Measurements from ENCODE around the gene SNIP1. TPM values are rescaled to one million over a fixed set of nuclear protein-coding genes. Genes with fewer than 3 reads are reported as not detected.
A peak's percentile ranks its signal among the peaks of the same experiment; 100 is the strongest.

SNIP1 gene
- total and polyA plus RNA-seq, 2 of the 8 experiments (the other 6 are each of a cell fraction or from before 2014, with no cell fraction given) = 3.7 to 15.7 TPM

- no peak overlapping the region for H2BK12ac ChIP-seq (ENCODE audit: low read depth, low read length)
- FAIRE-seq (no peak), DNase-seq (ENCODE audit: low read depth in 1 of 2, low spot score in 2 of 2) (no peak)
- no peak overlapping the region for H3K27ac ChIP-seq (ENCODE audit: low read depth, low read length)
- H3K23me2 ChIP-seq (ENCODE audit: low read depth, low read length) = no peaks in the 10 kb centered on the region
- peak overlapping the region; percentile 58 to 79 for H3K4me2 ChIP-seq (ENCODE audit: insufficient read depth in 1 of 2, low read depth in 2 of 2, low read length in 2 of 2)
- CTCF ChIA-PET (ENCODE audit: partially characterized antibody) = interaction anchor here (1.0 to 1.4 kb wide), 4 partner anchors 26 to 169 kb away, joined by 3 to 6 read pairs (median 4); partner anchors contain the start of gene EPHA10
- H2BK20ac ChIP-seq (ENCODE audit: low read length) = no peak overlapping the region
- H2BK15ac ChIP-seq (ENCODE audit: low read length) = no peak overlapping the region
- peaks cover 22 to 38% of the 10 kb centered on the region in 2 experiments for H3K79me2 ChIP-seq (ENCODE audit: control insufficient read depth in 1 of 2, insufficient read depth in 2 of 2, low read length in 2 of 2)
- H3K18ac ChIP-seq (ENCODE audit: extremely low read depth, low read length) = no peak overlapping the region
- no peak overlapping the region for H4K8ac ChIP-seq (ENCODE audit: extremely low read depth, insufficient read depth, low read length)
- H2AK5ac ChIP-seq (ENCODE audit: low read depth, low read length) = no peak overlapping the region
- H3K79me1 ChIP-seq (ENCODE audit: low read depth, low read length) = peaks cover 12% of the 10 kb centered on the region
- H4K5ac ChIP-seq (ENCODE audit: insufficient read length, low read depth, low read length) = no peak overlapping the region
- H2BK5ac ChIP-seq (ENCODE audit: low read depth, low read length) = no peak overlapping the region
- WGBS, 2 experiments (ENCODE audit: extremely low coverage in 1 of 2, insufficient coverage in 1 of 2, insufficient read length in 1 of 2, insufficient replicate concordance in 2 of 2, low coverage in 1 of 2, low lambda C conversion rate in 2 of 2, missing lambda C conversion rate in 1 of 2) = 11% methylated on average over 2 of the region's 3 CpGs; no CpG with 5 or more reads in 1 of the 2 experiments
- no peaks in the 10 kb centered on the region; a peak in 1 of 7 replicates for H3K4me1 ChIP-seq (replicated peaks in 1 of 4; ENCODE audit: control insufficient read depth in 3 of 4, insufficient read depth in 4 of 4, low read length in 3 of 4)
- H3K23ac ChIP-seq (ENCODE audit: insufficient read length) = no peak overlapping the region
- H3K27me3 ChIP-seq (replicated peaks in 1 of 4; ENCODE audit: control insufficient read depth in 3 of 4, extremely low read depth in 1 of 4, insufficient read depth in 3 of 4, low read length in 3 of 4) = peaks cover 0 to 3% (median 0%) of the 10 kb centered on the region in 4 experiments; a peak in 2 of 7 replicates
- POLR2A ChIA-PET (ENCODE audit: partially characterized antibody) = interaction anchor here (1.4 to 2.9 kb wide), 5 partner anchors 9 to 42 kb away, joined by 3 to 9 read pairs (median 5); partner anchors contain the start of gene SNIP1
- no peak overlapping the region for H4K91ac ChIP-seq (replicated peaks; ENCODE audit: insufficient read length, low read length)
- H3K14ac ChIP-seq (ENCODE audit: insufficient read length) = no peak overlapping the region
- no peak overlapping the region for H2BK120ac ChIP-seq (replicated peaks; ENCODE audit: low read depth, low read length)
- no peak overlapping the region for H3K56ac ChIP-seq (replicated peaks; ENCODE audit: insufficient read length, low read depth, low read length)
- H4K20me1 ChIP-seq (replicated peaks in 1 of 2; ENCODE audit: control insufficient read depth in 1 of 2, insufficient read depth in 2 of 2, low read length in 2 of 2) = peaks cover 0 to 3% of the 10 kb centered on the region in 2 experiments
- H3K4me3 ChIP-seq (ENCODE audit: extremely low read depth in 1 of 4, insufficient read depth in 2 of 4, low read depth in 3 of 4, low read length in 4 of 4) = peak overlapping the region in 2 of 4 experiments; percentile 94 to 97; a peak in 4 of 8 replicates
- no peak overlapping the region for H3K9ac ChIP-seq (replicated peaks in 1 of 4; ENCODE audit: extremely low read depth in 1 of 4, low read depth in 3 of 4, low read length in 3 of 4)
- no peak overlapping the region for H3K4ac ChIP-seq (replicated peaks; ENCODE audit: insufficient read length, low read depth, low read length)
- peak overlapping the region; percentile 65; the same call in 1 of the 2 replicates for H2AFZ ChIP-seq (ENCODE audit: low read length)
- no peaks in the 10 kb centered on the region for H3K9me3 ChIP-seq (ENCODE audit: insufficient read depth in 2 of 2, low read depth in 1 of 2, low read length in 1 of 2)
- peaks cover 16 to 20% (median 20%) of the 10 kb centered on the region in 4 experiments for H3K36me3 ChIP-seq (ENCODE audit: control insufficient read depth in 2 of 4, insufficient read depth in 4 of 4, low read length in 3 of 4)
- TF ChIP-seq TCF12 (IDR thresholded peaks at IDR 0.05; ENCODE audit: low read depth, low read length) (no peak), POLR2AphosphoS5 (IDR thresholded peaks at IDR 0.05; ENCODE audit: low read depth, low read length) (no peak), CREB1 (IDR thresholded peaks at IDR 0.05) (no peak), KDM1A (IDR thresholded peaks at IDR 0.05; ENCODE audit: borderline replicate concordance, low read length) (no peak), POLR2A (IDR thresholded peaks at IDR 0.05; ENCODE audit: control extremely low read depth in 1 of 2, low read depth in 2 of 2, low read length in 2 of 2) (no peak), SRF (IDR thresholded peaks at IDR 0.05; ENCODE audit: low read depth, low read length) (no peak), EGR1 (IDR thresholded peaks at IDR 0.05; ENCODE audit: borderline replicate concordance, low read depth, low read length) (no peak), CBX5 (IDR thresholded peaks at IDR 0.05; ENCODE audit: low read depth, low read length) (no peak), CEBPB (IDR thresholded peaks at IDR 0.05; ENCODE audit: low read depth, low read length) (no peak), GABPA (IDR thresholded peaks at IDR 0.05; ENCODE audit: borderline replicate concordance, insufficient read depth, low read length) (no peak), CHD2 (IDR thresholded peaks at IDR 0.05; ENCODE audit: low read length) (no peak), ATF2 (IDR thresholded peaks at IDR 0.05; ENCODE audit: low read length) (no peak), SIX5 (IDR thresholded peaks at IDR 0.05; ENCODE audit: low read depth, low read length) (no peak), NRF1 (IDR thresholded peaks at IDR 0.05; ENCODE audit: low read depth, low read length) (no peak)
Observed at GRCh38 chr1:37596182-37596667, 42.1 kb upstream of the SNIP1 start.
